ENCODE measurements around the gene FAIM2.

The FAIM2 gene

GRCh38 chr12:49903700-49904423 lies at the start of gene FAIM2:
Gene FAIM2, minus strand, starts transcription at chr12:49903900. Its CDS starts 108 bp downstream, at chr12:49903792.
- DNase-seq, result peak; percentile 51 to 63

DNA sequence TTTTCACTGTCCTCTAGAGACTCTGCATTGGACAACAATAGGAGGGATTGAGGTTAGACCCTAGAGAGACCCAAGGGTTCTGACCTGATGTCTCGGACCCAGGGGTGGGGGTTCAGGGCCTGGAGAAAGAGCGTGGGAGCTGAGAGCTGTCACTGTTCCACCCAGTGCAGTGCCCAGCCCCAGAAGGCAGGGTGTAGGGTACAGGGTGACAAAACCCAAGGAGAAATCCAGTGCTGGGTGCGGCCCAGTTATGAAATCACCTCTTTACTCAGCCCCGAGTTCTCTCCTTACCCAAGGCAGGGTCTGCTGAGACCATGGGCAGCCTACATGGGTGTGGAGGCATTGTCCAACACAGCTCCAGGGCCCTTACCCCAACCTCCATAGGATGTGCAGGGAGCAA lies 49.5 kb upstream of the FAIM2 start:
- no peak for DNase-seq

- no peak for DNase-seq
Measured at GRCh38 chr12:49952391-49953055, 48.8 kb upstream of the FAIM2 start.

GRCh38 chr12:49951411-49952240 lies 47.9 kb upstream of the FAIM2 start:
- no peak for DNase-seq

DNA sequence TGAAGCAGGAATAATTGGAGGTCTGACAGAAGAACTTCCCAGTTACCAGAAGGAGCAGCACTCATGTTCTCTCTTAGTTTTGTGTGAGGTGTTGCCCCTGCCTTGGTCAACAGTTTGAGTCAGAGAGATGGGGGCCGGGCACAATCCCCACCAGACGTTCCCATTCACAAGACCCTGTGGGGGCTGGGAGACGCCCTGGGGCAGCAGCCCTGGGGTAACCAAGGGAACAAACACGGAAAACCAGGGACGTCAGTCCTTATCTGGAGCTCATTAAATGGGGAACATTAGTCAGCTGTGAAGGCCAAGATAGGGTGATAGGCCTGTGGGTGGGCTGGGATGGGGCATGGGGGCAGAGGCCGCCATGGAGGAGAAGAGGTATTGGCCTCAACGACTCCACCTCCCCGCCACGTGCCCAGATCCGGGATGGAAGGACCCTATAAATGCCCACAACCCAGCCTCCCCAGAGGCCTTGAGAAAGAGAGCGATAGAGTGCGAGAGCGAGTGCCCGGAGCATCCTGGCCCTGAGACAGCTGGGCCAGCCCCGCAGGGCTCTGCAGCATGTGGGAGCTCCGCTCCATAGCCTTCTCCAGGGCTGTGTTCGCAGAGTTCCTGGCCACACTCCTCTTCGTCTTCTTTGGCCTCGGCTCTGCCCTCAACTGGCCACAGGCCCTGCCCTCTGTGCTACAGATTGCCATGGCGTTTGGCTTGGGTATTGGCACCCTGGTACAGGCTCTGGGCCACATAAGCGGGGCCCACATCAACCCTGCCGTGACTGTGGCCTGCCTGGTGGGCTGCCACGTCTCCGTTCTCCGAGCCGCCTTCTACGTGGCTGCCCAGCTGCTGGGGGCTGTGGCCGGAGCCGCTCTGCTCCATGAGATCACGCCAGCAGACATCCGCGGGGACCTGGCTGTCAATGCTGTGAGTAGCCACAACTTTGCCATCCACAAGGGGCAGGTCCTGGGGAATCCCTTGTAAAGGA lies 46.9 kb upstream of the FAIM2 start, which contains the start of gene AQP2:
AQP2 (plus strand) TSS at position 465 of the 979 bp plus-strand sequence; CDS start at position 559, 94 bp downstream.
- no peak for DNase-seq

DNA sequence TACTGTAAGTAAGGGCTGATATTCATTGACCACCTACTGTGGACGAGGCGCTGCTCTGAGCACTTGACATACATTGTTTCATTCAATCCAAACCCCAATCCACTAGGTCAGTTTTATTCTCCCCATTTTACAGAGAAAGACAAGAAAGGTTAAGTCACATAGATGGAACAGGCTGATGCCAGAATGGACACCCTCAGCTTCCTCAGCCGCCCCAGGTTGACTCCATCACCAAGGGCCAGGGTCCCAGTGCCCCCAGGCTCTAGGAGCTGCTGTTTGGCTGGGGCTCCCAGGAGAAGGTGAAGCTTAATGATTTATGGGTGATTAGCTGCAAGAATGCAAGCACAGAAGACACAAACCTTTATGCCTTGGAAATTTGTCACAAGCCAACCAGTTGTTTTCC lies 46.2 kb upstream of the FAIM2 start:
- no peak for DNase-seq

DNA sequence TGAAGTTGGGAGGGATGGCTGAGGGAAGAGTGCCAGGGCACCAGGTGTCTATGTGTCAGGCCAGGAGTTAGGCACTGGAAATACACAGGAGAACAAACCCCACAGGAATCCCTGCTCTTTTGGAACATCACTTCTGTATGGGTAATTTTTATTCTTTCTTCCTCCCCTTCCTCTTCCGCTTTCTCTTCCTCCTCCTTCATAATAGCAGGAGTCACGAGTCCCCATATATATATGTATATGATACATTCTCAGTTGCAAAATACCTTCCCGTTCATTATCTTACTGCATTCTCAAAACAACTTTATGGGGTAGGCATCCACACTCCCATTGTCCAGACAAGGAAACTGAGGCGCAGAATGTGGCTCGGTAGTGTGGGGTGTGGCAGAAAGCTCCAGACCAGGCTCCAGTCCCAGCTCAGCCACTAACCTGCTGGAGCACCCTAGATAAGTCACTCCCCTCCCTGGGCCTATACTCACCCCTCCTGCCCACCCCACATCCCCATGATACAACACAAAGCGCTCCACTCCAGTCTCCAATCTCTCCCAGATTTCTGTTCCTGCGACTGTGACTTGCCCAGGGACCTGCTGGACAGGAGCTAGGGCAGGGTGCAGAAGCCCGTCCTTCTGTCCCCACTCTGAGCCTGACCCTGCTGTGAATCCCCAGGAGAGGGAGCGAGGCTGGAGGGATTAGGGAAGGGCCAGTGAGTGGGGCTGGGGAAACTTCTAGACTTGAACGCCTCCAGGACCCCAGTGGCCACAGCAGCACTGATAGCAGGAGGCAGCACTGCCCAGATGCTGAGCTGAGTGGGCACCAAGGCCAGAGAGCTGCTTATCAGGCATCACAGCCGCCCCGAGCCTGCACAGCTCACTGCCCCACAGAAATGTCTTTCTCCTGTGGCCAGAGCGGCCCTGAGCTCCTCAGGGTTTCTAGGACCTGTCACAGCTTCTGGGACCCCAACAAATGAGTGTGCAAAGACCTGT lies 45.5 kb upstream of the FAIM2 start:
- DNase-seq, result no peak

DNA sequence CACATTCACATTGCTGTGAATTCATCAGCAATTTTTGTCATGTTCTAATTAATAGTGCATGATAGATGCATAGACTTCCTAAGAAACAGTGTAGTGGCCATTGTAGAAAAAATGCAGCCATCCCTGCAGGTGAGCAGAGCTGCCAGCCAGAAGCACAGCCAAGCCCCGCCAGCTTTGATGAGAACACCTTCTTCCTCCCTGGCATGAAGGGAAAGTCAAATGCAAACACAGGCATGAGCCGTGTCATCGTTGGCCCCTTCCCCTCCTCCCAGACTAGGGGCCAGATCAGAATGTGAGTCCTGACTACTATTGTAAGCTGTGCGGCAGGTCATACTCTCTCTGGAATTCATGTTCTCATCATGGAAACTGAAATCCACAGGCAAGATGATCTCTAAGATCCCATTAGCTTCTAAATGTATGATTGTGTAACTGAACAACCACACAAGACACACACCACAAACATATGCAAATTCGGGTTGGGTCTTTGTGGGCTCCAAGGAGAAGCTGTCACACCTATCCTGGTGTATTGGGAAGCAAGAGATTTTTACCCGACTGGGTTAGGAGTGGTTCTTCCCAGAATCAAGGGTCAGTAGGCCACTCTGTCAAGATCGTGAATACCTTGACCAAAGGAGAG lies 44.0 kb upstream of the FAIM2 start:
- no peak for DNase-seq

- no peak for DNase-seq
Measured at GRCh38 chr12:49946497-49946896, 42.8 kb upstream of the FAIM2 start.

GRCh38 chr12:49946086-49946485 lies 42.4 kb upstream of the FAIM2 start:
- no peak for DNase-seq

DNA sequence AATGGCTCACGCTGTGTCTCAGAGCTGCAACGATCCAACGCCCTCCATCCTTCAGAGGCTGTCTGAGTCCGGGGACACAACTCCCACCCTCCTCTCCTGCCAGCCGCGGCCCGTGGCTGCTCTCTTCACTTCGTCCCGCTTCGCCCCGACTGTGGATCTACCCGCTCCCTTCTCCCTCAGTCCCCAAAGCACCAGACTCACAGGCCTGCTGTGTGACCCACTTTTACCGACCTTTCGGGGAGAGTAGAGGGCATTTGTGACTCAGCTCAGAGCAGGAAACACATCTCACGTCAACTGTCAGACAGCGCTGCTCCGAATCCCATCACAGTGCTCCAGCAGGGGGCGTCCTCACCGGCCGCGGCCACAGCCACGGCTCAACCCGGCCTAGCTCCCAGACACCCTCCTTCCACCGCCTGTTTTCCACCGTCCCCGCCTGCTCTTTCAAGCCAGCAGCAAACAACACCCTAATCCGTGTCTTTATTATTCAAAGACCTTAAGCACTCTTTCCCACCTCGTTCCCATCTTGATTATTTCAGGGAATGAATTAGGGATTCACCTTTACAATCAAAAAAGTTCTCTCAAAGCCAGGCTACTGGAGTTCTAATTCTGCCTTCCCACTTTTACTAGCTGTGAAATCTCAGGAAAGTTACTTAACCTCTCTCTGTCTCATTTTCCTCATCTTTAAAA lies 41.8 kb upstream of the FAIM2 start:
- DNase-seq, result peak; percentile 91 to 95

- no peak for DNase-seq
Measured at GRCh38 chr12:49944718-49945117, 41.0 kb upstream of the FAIM2 start.

- no peak for DNase-seq
Measured at GRCh38 chr12:49944046-49944445, 40.3 kb upstream of the FAIM2 start.

DNA sequence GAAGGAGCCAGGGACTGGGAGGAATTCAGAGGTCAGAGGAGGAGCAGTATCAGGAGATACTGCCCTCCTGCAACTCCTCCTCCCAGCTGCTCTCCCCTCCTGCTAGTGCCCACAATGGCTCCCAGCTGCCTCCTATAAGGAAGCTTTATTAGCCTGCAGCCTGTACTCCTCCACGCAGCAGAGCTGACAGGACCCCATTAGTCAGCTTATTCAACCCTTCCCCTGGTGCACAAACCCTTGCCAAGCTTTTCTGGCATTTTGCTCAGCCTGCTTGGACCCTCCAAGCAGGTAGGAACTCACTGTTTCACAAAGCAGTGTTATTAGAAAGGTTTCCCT lies 39.9 kb upstream of the FAIM2 start:
- DNase-seq, result no peak

DNA sequence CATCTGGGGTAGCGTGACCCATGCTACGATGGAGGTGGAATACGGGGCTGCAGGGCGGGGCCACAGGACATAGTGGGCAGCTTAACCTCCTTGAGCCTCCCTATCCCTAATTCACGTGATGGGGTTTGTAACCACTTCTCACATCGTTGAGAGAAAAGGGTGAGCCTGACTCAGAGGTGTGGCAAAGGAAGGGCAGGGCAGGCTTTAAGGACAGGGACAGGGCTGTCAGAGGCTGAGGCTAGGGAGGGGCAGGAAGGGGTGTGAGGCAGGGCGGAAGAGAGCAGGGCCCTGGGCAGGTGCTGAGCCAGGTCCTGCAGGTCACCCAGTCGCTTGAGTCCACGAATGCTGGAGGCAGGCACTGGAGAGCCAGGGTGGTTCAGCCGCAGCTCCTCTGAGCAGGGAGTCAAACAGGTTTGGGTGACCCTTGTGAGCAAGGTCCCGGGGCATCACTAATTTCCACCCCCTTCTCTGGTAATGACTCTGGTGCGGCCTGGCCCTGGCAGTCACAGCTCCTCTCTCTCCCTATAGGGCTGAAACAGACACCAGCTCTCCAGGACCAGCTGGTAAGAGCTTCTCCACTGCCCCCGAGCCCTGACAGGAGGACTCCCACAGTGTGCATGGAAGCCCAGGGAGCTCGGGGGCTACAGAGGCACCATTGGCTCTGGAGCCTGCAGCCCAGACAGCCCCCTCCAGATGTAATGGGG lies 39.4 kb upstream of the FAIM2 start:
- DNase-seq, result no peak

- no peak for DNase-seq
Measured at GRCh38 chr12:49942512-49942893, 38.8 kb upstream of the FAIM2 start.

GRCh38 chr12:49941556-49942511 lies 38.1 kb upstream of the FAIM2 start:
- no peak for DNase-seq

DNA sequence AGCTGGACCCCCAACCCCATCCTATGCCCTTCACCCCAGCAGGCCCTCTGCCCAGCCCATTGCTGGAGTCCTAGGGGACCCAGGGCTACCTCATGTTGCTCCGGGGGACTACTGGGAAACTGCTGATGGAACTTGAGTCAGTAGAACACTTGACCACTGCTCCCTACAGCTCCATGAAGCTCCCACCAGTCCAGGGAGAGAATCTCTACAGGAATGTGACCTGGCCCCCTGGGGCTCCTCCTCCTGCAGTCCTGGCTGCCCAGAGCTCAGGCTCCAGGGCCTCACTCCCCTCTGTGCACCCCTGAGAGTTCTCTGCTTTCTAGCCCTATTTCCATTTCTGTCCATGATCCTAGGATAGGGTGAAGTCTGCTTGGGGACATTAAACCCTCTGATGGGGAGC lies 36.0 kb upstream of the FAIM2 start:
- DNase-seq, result no peak

All from activated T-cell treated with anti-CD3 and anti-CD28 coated beads, Interleukin-2, amount 50 U/mL, for 48 hours (primary cell).